IMR-90 (cell line): ENCODE measurements around the gene KLHL40. TPM values are rescaled to one million over a fixed set of nuclear protein-coding genes. Genes with fewer than 3 reads are reported as not detected.

Source experiments
- ATAC-seq: fragments of 200-7000 bp; cut with Tn5 transposase; 2 replicates; pipeline ENCODE4 v1.9.1; 2020; ENCODE audit warnings: low read depth, mild to moderate bottlenecking, moderate library complexity
- BruUV-seq: library from RNA; stranded (reverse); fragments of 400-500 nt; replicated peaks from 2 replicates; lab custom pipeline; 2021; lab: Mats Ljungman, UMichigan
- CTCF ChIA-PET: fragments of 300-600 bp; formaldehyde crosslinking; extraction: SDS; loops from one replicate; lab custom pipeline; 2021; ENCODE audit warnings: antibody characterized with exemption; lab: Yijun Ruan, JAX
- POLR2A ChIA-PET: fragments of 300-600 bp; sonication (Branson Sonifier 250); formaldehyde crosslinking; loops from one replicate; lab custom pipeline; 2022; ENCODE audit warnings: antibody characterized with exemption; ENCODE audit not compliant: unreplicated experiment; lab: Charles Lee
- DNase-seq: peaks from one replicate; pipeline ENCODE4 v3.0.0; 2013
- H2AFZ ChIP-seq: replicated peaks from 2 replicates; pipeline ENCODE3; 2013; ENCODE audit warnings: low read length, mild to moderate bottlenecking; ENCODE audit not compliant: poor library complexity
- H2AK5ac ChIP-seq: 2 replicates; pipeline ENCODE4 v1.6.1; 2013; ENCODE audit warnings: low read depth, low read length, inconsistent platforms
- H2AK9ac ChIP-seq: replicated peaks from 2 replicates; pipeline ENCODE3; 2013; ENCODE audit warnings: mild to moderate bottlenecking, low read depth, low read length, moderate library complexity; ENCODE audit not compliant: poor library complexity
- H2BK120ac ChIP-seq: 2 replicates; pipeline ENCODE4 v1.6.1; 2013; ENCODE audit warnings: low read depth, low read length, inconsistent platforms
- H2BK15ac ChIP-seq: 3 replicates; pipeline ENCODE4 v1.6.1; 2013; ENCODE audit warnings: low read depth, low read length, inconsistent platforms
- H2BK20ac ChIP-seq: 2 replicates; pipeline ENCODE4 v1.6.1; 2013; ENCODE audit warnings: low read depth, mild to moderate bottlenecking, inconsistent platforms, low read length, moderate library complexity
- H2BK5ac ChIP-seq: 2 replicates; pipeline ENCODE4 v1.6.1; 2013; ENCODE audit warnings: mild to moderate bottlenecking, low read depth, low read length, inconsistent platforms; ENCODE audit not compliant: poor library complexity, severe bottlenecking
- H3K14ac ChIP-seq: replicated peaks from 2 replicates; pipeline ENCODE4 v1.6.1; 2013; ENCODE audit warnings: low read depth, low read length, inconsistent platforms
- H3K18ac ChIP-seq: 2 replicates; pipeline ENCODE4 v1.6.1; 2013; ENCODE audit warnings: low read depth, low read length, control low read depth
- H3K23ac ChIP-seq: 2 replicates; pipeline ENCODE4 v1.6.1; 2013; ENCODE audit warnings: low read depth, low read length, inconsistent platforms
- H3K27ac ChIP-seq: 2 replicates; pipeline ENCODE4 v1.5.1; 2013; ENCODE audit warnings: mild to moderate bottlenecking, control low read depth, low read length; ENCODE audit not compliant: insufficient read depth
- H3K27me3 ChIP-seq: 2 replicates; pipeline ENCODE4 v1.6.1; 2013; ENCODE audit warnings: low read length; ENCODE audit not compliant: control insufficient read depth, insufficient read depth
- H3K36me3 ChIP-seq: 2 replicates; pipeline ENCODE4 v1.6.1; 2013; ENCODE audit warnings: low read length, mixed read lengths; ENCODE audit not compliant: control insufficient read depth, insufficient read depth
- H3K4ac ChIP-seq: 2 replicates; pipeline ENCODE4 v1.6.1; 2013; ENCODE audit warnings: low read depth, low read length, inconsistent platforms
- H3K4me1 ChIP-seq: 2 replicates; pipeline ENCODE4 v1.6.1; 2013; ENCODE audit warnings: low read length, mixed read lengths; ENCODE audit not compliant: control insufficient read depth, insufficient read depth
- H3K4me2 ChIP-seq: 2 replicates; pipeline ENCODE4 v1.6.1; 2013; ENCODE audit warnings: low read depth, mild to moderate bottlenecking, control low read depth, low read length, moderate library complexity
- H3K4me3 ChIP-seq: 2 replicates; pipeline ENCODE4 v1.5.1; 2013; ENCODE audit warnings: low read depth, mild to moderate bottlenecking, control low read depth, low read length, moderate library complexity; ENCODE audit not compliant: insufficient read depth
- H3K56ac ChIP-seq: 2 replicates; pipeline ENCODE4 v1.6.1; 2013; ENCODE audit warnings: low read length, inconsistent platforms; ENCODE audit not compliant: insufficient read depth; ENCODE audit errors: extremely low read depth
- H3K79me1 ChIP-seq, 2 experiments: 2 replicates each; pipeline ENCODE4 v1.6.1; 2013; ENCODE audit warnings: low read length in 2 of 2, inconsistent platforms in 1 of 2, low read depth in 1 of 2
- H3K9ac ChIP-seq: 2 replicates; pipeline ENCODE4 v1.6.1; 2013; ENCODE audit warnings: low read depth, low read length, control low read depth
- H3K9me1 ChIP-seq: 2 replicates; pipeline ENCODE4 v1.6.1; 2013; ENCODE audit warnings: low read length, inconsistent platforms; ENCODE audit not compliant: insufficient read depth
- H3K9me3 ChIP-seq: 2 replicates; pipeline ENCODE4 v1.6.1; 2013; ENCODE audit warnings: low read length; ENCODE audit not compliant: control insufficient read depth, insufficient read depth
- H4K20me1 ChIP-seq: 2 replicates; pipeline ENCODE4 v1.6.1; 2013; ENCODE audit warnings: low read length, inconsistent platforms; ENCODE audit not compliant: insufficient read depth
- H4K5ac ChIP-seq: 2 replicates; pipeline ENCODE4 v1.6.1; 2013; ENCODE audit warnings: mild to moderate bottlenecking, low read depth, low read length, control low read depth
- H4K8ac ChIP-seq, 2 experiments: 2 replicates each; pipeline ENCODE4 v1.6.1; 2013; ENCODE audit warnings: low read depth in 2 of 2, low read length in 2 of 2, control low read depth in 1 of 2, inconsistent platforms in 1 of 2
- H4K91ac ChIP-seq: 2 replicates; pipeline ENCODE4 v1.6.1; 2013; ENCODE audit warnings: low read depth, low read length, inconsistent platforms; ENCODE audit not compliant: insufficient read depth
- BHLHE40 ChIP-seq: fragments of 150-350 bp; IDR thresholded peaks from 2 replicates; pipeline ENCODE4 v1.6.1; 2016; ENCODE audit warnings: mild to moderate bottlenecking, low read depth, low read length
- CEBPB ChIP-seq: IDR thresholded peaks from 2 replicates; pipeline ENCODE4 v1.6.1; 2012; ENCODE audit warnings: low read depth, low read length, improper control_type of control experiment
- CHD1 ChIP-seq: IDR thresholded peaks from 2 replicates; pipeline ENCODE4 v1.6.1; 2012; ENCODE audit warnings: low read depth, low read length, improper control_type of control experiment
- FOS ChIP-seq: fragments of 150-350 bp; IDR thresholded peaks from 2 replicates; pipeline ENCODE4 v1.6.1; 2016; ENCODE audit warnings: low read depth, low read length
- MAZ ChIP-seq: IDR thresholded peaks from 2 replicates; pipeline ENCODE4 v1.6.1; 2012; ENCODE audit warnings: low read depth, mild to moderate bottlenecking, low read length, improper control_type of control experiment, moderate library complexity, borderline replicate concordance
- MXI1 ChIP-seq: IDR thresholded peaks from 2 replicates; pipeline ENCODE4 v1.6.1; 2012; ENCODE audit warnings: low read depth, mild to moderate bottlenecking, low read length, moderate library complexity, borderline replicate concordance
- NFE2L2 ChIP-seq: fragments of 150-350 bp; IDR thresholded peaks from 2 replicates; pipeline ENCODE4 v1.6.1; 2016; ENCODE audit warnings: low read depth, mild to moderate bottlenecking, low read length
- POLR2A ChIP-seq: IDR thresholded peaks from 2 replicates; pipeline ENCODE4 v1.6.1; 2012; ENCODE audit warnings: mild to moderate bottlenecking, low read depth, low read length
- RAD21 ChIP-seq: IDR thresholded peaks from 2 replicates; pipeline ENCODE4 v1.6.1; 2012; ENCODE audit warnings: low read length, improper control_type of control experiment
- RCOR1 ChIP-seq: IDR thresholded peaks from 2 replicates; pipeline ENCODE4 v1.6.1; 2012; ENCODE audit warnings: mild to moderate bottlenecking, low read length, improper control_type of control experiment; ENCODE audit not compliant: insufficient replicate concordance
- RFX5 ChIP-seq: IDR thresholded peaks from 2 replicates; pipeline ENCODE4 v1.8.0; 2012; ENCODE audit warnings: low read depth, mild to moderate bottlenecking, low read length, moderate library complexity
- WGBS, 2 experiments: methylation state at CpG; one replicate each; pipeline versions ENCODE4 v1.1.5 to v1.1.7; 2013; ENCODE audit warnings: missing lambda C conversion rate in 2 of 2; ENCODE audit not compliant: insufficient read length in 1 of 2; ENCODE audit errors: extremely low coverage in 2 of 2; 5-methylcytosine and 5-hydroxymethylcytosine counted together
- dilution Hi-C: fragments of 300-500 bp; cut with HindIII; formaldehyde crosslinking; loops from one replicate; pipeline ENCODE4 v1.14.3; 2018; ENCODE audit warnings: low sequenced_read_pairs; ENCODE audit not compliant: unreplicated experiment
- in situ Hi-C: fragments of 300-500 bp; cut with MboI; formaldehyde crosslinking; loops from 3 replicates; pipeline ENCODE4 v1.14.3; 2019; ENCODE audit warnings: low sequenced_read_pairs, inconsistent platforms, mixed read lengths
- intact Hi-C: fragments of 100-400 bp; cut with micrococcal nuclease; formaldehyde crosslinking; loops from 2 replicates; pipeline ENCODE4 v1.10.0; 2022
- polyA plus RNA-seq, 3 experiments: library from polyadenylated mRNA; depleted of rRNA; stranded (reverse); fragments of >200 nt; gene quantifications; 2 replicates each; pipeline ENCODE4 v1.2.3, GENCODE V29; 2012; ENCODE audit warnings: low replicate concordance in 1 of 3
- total RNA-seq: library from RNA; depleted of rRNA; stranded (reverse); fragments of >200 nt; gene quantifications from 2 replicates; pipeline ENCODE4 v1.2.3, GENCODE V29; 2012
- TF ChIP-seq, protein P1 (sequence below): fragments of 150-350 bp; IDR thresholded peaks from 2 replicates; pipeline ENCODE4 v1.6.1; 2017; ENCODE audit warnings: mild to moderate bottlenecking, antibody characterized with exemption, low read length, low read depth
- TF ChIP-seq, protein P2 (sequence below): fragments of 150-350 bp; IDR thresholded peaks from 2 replicates; pipeline ENCODE4 v1.6.1; 2016; ENCODE audit warnings: low read depth, mild to moderate bottlenecking, low read length, moderate library complexity, borderline replicate concordance

Gene KLHL40
- total and polyA plus RNA-seq, 2 of the 4 experiments (the other 2 are of a cell fraction): not detected

DNA sequence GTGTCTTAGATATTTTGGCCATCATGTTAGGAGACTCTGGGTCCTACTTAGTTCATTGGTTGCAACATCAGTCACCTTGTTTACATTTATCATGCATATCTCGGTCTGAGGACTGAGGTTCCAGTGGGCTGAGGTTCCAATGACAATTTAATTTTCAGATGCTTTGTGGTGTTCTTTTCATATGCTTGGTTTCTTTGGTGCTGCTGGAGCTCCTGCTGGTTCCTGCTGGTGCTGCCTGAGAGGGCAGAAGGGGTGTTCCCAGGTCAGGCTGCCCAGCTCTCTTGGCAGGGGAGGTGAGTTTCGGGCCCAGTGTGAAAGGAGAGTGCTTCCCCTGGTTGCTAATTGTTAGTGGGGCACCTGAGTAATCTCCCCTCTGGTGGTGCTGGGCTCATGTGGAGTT, 6.9 kb upstream of the KLHL40 start:
- dilution Hi-C loops (no loop called here), in situ Hi-C loops (no loop called here), intact Hi-C loops (no loop called here)
- no peak overlapping the region for H3K4me2 ChIP-seq
- no peak overlapping the region for H3K27ac ChIP-seq
- no peak overlapping the region for H2AFZ ChIP-seq
- H2AK5ac ChIP-seq: no peak overlapping the region
- no peak overlapping the region for H2AK9ac ChIP-seq
- H3K4me1 ChIP-seq: peaks cover 4% of the 10 kb centered on the region
- H3K4ac ChIP-seq: no peak overlapping the region
- no TSS peak for BruUV-seq
- H4K20me1 ChIP-seq: no peaks in the 10 kb centered on the region
- H3K36me3 ChIP-seq: no peaks in the 10 kb centered on the region
- H3K79me1 ChIP-seq: no peaks in the 10 kb centered on the region
- DNase-seq: no peak
- POLR2A ChIA-PET: no interaction called here
- peaks cover 2% of the 10 kb centered on the region; the same call in 1 of the 2 replicates for H3K27me3 ChIP-seq
- no peak overlapping the region for H4K91ac ChIP-seq
- H2BK15ac ChIP-seq: no peak overlapping the region
- no peak overlapping the region for H4K8ac ChIP-seq
- ATAC-seq: no peak
- no peak for TF ChIP-seq POLR2A
- TF ChIP-seq RCOR1: no peak
- no peak for TF ChIP-seq NFE2L2
- no peak for TF ChIP-seq MXI1
- TF ChIP-seq, protein P1, sequence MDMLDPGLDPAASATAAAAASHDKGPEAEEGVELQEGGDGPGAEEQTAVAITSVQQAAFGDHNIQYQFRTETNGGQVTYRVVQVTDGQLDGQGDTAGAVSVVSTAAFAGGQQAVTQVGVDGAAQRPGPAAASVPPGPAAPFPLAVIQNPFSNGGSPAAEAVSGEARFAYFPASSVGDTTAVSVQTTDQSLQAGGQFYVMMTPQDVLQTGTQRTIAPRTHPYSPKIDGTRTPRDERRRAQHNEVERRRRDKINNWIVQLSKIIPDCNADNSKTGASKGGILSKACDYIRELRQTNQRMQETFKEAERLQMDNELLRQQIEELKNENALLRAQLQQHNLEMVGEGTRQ: no peak
- no peak for TF ChIP-seq BHLHE40
- TF ChIP-seq CEBPB: no peak
- TF ChIP-seq RAD21: no peak
- TF ChIP-seq, protein P2, sequence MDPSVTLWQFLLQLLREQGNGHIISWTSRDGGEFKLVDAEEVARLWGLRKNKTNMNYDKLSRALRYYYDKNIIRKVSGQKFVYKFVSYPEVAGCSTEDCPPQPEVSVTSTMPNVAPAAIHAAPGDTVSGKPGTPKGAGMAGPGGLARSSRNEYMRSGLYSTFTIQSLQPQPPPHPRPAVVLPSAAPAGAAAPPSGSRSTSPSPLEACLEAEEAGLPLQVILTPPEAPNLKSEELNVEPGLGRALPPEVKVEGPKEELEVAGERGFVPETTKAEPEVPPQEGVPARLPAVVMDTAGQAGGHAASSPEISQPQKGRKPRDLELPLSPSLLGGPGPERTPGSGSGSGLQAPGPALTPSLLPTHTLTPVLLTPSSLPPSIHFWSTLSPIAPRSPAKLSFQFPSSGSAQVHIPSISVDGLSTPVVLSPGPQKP: no peak
- TF ChIP-seq CHD1: no peak
- TF ChIP-seq RFX5: no peak
- TF ChIP-seq FOS: no peak
- no peak for TF ChIP-seq MAZ
- H3K4me3 ChIP-seq: no peak overlapping the region
- H3K9me3 ChIP-seq: no peaks in the 10 kb centered on the region; the same call in 1 of the 2 replicates
- H3K9ac ChIP-seq: no peak overlapping the region
- no peak overlapping the region for H2BK20ac ChIP-seq
- no peak overlapping the region for H3K14ac ChIP-seq
- no peak overlapping the region for H3K56ac ChIP-seq
- H3K23ac ChIP-seq: no peak overlapping the region
- peaks cover 3% of the 10 kb centered on the region for H3K9me1 ChIP-seq
- CTCF ChIA-PET: interaction anchor here (0.6 kb wide), 1 partner anchor 17 kb away, joined by 3 read pairs; no protein-coding TSS in a partner anchor
- no CpG with 5 or more reads among the region's 2 CpGs for WGBS, 2 experiments
- H3K18ac ChIP-seq: no peak overlapping the region
- H4K5ac ChIP-seq: no peak overlapping the region
- H2BK5ac ChIP-seq: no peak overlapping the region
- no peak overlapping the region for H2BK120ac ChIP-seq
